ENCODE measurements around the gene RNF111. TPM values are rescaled to one million over a fixed set of nuclear protein-coding genes. Genes with fewer than 3 reads are reported as not detected.
A peak's percentile ranks its signal among the peaks of the same experiment; 100 is the strongest.

Gene RNF111
- total and polyA plus RNA-seq, 2 of the 13 experiments (the other 11 are each of a cell fraction or from before 2014, with no cell fraction given), result 12.1 to 23.1 TPM

DNA sequence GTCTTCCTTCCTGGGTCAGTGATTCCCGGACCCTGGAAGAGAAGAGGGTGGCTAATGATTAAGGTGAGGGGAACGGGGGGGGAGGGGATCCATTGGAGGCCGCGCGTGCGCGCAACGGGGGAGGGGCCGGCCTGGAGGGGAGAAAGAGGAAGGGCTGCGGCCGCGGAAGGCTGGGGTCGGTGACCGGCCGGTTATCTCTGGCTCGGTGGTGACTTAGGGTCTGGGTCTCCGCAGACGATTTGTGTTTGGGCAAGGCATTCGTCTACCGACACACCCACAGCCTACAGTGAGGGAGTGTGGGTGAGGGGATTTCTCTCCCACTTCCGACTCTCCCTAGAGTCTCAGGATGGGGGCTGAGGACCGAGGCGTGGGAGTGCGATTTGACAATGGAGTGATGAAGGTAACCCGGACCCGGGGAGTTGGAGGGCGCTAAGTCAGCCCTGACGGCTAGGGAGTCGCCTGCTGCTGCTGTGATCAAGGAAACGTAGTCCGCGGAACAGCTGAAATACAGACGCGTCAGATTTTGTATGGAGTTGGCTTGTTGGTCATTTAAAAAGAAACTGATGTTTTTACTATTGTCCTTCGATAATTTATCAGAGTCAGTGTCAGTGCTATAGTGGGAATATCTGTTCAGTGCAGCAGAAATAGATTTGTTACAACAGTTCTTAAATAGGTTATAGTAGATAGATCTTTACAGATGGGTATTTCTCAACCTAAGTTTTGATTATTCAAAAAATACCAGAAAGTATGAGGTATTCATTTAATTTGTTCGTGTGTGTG lies 733 bp downstream of the RNF111 start (continued):
- TF ChIP-seq GMEB1 (CRISPR knock-in tag; IDR thresholded peaks at IDR 0.05; ENCODE audit: borderline replicate concordance), result no peak
- TF ChIP-seq SOX13 (IDR thresholded peaks at IDR 0.05), result no peak
- no peak; a peak in 1 of 4 replicates for TF ChIP-seq SOX13 (CRISPR knock-in tag; conservative IDR thresholded peaks at IDR 0.05 in 1 of 2, IDR thresholded peaks at IDR 0.05 in 1 of 2)
- TF ChIP-seq ZBTB20 (CRISPR knock-in tag; IDR thresholded peaks at IDR 0.05; ENCODE audit: borderline replicate concordance, low read depth), result no peak
- peak; percentile 50; the same call in 1 of the 2 replicates for TF ChIP-seq KLF6 (CRISPR knock-in tag; IDR thresholded peaks at IDR 0.05)
- 0 out of 2 replicates have a peak, but pooled peaks have one; percentile 67 for TF ChIP-seq KLF12 (CRISPR knock-in tag; IDR thresholded peaks at IDR 0.05; ENCODE audit: borderline replicate concordance)
- TF ChIP-seq, protein P1, sequence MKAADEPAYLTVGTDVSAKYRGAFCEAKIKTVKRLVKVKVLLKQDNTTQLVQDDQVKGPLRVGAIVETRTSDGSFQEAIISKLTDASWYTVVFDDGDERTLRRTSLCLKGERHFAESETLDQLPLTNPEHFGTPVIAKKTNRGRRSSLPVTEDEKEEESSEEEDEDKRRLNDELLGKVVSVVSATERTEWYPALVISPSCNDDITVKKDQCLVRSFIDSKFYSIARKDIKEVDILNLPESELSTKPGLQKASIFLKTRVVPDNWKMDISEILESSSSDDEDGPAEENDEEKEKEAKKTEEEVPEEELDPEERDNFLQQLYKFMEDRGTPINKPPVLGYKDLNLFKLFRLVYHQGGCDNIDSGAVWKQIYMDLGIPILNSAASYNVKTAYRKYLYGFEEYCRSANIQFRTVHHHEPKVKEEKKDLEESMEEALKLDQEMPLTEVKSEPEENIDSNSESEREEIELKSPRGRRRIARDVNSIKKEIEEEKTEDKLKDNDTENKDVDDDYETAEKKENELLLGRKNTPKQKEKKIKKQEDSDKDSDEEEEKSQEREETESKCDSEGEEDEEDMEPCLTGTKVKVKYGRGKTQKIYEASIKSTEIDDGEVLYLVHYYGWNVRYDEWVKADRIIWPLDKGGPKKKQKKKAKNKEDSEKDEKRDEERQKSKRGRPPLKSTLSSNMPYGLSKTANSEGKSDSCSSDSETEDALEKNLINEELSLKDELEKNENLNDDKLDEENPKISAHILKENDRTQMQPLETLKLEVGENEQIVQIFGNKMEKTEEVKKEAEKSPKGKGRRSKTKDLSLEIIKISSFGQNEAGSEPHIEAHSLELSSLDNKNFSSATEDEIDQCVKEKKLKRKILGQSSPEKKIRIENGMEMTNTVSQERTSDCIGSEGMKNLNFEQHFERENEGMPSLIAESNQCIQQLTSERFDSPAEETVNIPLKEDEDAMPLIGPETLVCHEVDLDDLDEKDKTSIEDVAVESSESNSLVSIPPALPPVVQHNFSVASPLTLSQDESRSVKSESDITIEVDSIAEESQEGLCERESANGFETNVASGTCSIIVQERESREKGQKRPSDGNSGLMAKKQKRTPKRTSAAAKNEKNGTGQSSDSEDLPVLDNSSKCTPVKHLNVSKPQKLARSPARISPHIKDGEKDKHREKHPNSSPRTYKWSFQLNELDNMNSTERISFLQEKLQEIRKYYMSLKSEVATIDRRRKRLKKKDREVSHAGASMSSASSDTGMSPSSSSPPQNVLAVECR (CRISPR knock-in tag; IDR thresholded peaks at IDR 0.05; ENCODE audit: borderline replicate concordance), result peak; percentile 87; the same call in 1 of the 2 replicates
- TF ChIP-seq ATM (IDR thresholded peaks at IDR 0.05; ENCODE audit: borderline replicate concordance), result no peak
- TF ChIP-seq, protein P2, sequence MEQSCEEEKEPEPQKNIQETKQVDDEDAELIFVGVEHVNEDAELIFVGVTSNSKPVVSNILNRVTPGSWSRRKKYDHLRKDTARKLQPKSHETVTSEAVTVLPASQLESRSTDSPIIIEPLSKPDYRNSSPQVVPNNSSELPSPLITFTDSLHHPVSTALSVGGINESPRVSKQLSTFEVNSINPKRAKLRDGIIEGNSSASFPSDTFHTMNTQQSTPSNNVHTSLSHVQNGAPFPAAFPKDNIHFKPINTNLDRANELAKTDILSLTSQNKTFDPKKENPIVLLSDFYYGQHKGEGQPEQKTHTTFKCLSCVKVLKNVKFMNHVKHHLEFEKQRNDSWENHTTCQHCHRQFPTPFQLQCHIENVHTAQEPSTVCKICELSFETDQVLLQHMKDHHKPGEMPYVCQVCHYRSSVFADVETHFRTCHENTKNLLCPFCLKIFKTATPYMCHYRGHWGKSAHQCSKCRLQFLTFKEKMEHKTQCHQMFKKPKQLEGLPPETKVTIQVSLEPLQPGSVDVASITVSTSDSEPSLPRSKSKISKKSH (CRISPR knock-in tag; IDR thresholded peaks at IDR 0.05; ENCODE audit: borderline replicate concordance), result 0 out of 2 replicates have a peak, but pooled peaks have one; percentile 11
- TF ChIP-seq ATF2 (CRISPR knock-in tag; IDR thresholded peaks at IDR 0.05), result 0 out of 2 replicates have a peak, but pooled peaks have one; percentile 18
- TF ChIP-seq JUNB (CRISPR knock-in tag; IDR thresholded peaks at IDR 0.05; ENCODE audit: borderline replicate concordance), result no peak
- 0 out of 2 replicates have a peak, but pooled peaks have one; percentile 36 for TF ChIP-seq PRMT3 (CRISPR knock-in tag; IDR thresholded peaks at IDR 0.05; ENCODE audit: borderline replicate concordance, low read depth)
- TF ChIP-seq SMARCE1 (IDR thresholded peaks at IDR 0.05; ENCODE audit: borderline replicate concordance), result no peak
- TF ChIP-seq, protein P3, sequence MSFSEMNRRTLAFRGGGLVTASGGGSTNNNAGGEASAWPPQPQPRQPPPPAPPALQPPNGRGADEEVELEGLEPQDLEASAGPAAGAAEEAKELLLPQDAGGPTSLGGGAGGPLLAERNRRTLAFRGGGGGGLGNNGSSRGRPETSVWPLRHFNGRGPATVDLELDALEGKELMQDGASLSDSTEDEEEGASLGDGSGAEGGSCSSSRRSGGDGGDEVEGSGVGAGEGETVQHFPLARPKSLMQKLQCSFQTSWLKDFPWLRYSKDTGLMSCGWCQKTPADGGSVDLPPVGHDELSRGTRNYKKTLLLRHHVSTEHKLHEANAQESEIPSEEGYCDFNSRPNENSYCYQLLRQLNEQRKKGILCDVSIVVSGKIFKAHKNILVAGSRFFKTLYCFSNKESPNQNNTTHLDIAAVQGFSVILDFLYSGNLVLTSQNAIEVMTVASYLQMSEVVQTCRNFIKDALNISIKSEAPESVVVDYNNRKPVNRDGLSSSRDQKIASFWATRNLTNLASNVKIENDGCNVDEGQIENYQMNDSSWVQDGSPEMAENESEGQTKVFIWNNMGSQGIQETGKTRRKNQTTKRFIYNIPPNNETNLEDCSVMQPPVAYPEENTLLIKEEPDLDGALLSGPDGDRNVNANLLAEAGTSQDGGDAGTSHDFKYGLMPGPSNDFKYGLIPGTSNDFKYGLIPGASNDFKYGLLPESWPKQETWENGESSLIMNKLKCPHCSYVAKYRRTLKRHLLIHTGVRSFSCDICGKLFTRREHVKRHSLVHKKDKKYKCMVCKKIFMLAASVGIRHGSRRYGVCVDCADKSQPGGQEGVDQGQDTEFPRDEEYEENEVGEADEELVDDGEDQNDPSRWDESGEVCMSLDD (CRISPR knock-in tag; IDR thresholded peaks at IDR 0.05; ENCODE audit: borderline replicate concordance), result no peak
